IPS DF 4.7 (cell line): ENCODE data around the gene TRIM17.

Experiments
- DNase-seq: peaks from one replicate; pipeline ENCODE4 v3.0.0-alpha.2; 2013; ENCODE audit warnings: low spot score; ENCODE audit errors: extremely low read depth

The TRIM17 gene

DNA sequence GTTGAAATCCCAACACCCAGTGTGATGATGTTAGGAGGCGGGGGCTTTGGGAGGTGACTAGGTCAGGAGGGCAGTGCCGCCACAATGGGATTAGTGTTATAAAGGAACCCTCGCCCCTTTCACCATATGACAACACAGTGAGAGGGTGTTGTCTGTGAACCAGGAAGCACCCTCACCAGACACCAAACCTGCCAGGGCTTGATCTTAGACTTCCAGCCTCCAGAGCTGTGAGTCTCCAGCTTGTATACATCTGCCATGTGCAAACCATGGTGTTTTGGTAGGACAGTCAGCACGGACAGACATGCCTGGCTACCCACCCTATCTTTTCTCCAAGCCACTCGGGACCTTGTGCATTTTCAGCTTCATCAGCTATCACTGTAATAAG, 14.0 kb downstream of the TRIM17 start:
- no peak for DNase-seq

DNA sequence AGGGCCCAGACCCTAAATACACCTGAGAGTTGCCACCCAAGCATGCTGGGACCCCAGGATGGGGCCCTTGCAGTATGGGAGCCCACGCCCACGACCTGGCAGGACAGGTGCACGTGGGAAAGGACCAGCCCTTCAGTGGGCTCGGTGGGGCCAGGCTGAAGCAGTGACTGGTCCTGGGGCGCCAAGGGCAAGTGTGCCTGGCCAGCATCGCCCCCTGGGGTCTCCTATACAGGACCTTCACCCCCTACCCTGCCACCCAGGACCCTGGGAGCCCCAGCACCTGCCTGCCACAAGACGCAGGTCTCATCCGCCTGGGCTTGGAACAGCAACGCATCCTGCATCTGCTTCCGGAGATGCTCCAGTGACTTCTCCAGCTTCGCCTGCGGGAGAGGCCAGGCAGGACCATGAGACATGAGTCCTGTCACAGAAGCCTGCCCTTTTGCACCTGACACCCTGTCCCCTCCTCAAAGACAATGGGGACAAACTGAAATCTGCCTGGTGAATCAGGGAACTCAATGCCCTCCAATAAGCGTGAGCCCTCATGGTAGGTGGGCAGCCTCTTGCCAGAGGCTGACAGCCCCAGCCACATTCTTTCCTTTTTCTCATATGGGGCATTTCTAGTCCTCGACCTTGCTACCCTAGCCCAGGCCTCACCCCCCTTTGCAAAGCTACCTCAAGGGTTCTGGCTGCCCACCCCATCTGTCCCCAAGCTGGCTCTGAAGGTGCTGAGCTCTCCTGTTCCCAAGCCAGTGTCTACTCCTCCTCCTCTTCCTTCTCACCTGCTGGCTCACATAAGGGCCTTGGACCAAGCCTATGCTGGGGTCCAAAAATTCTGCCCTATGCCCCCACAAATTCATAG, 14.7 kb downstream of the TRIM17 start:
- DNase-seq, result no peak

DNA sequence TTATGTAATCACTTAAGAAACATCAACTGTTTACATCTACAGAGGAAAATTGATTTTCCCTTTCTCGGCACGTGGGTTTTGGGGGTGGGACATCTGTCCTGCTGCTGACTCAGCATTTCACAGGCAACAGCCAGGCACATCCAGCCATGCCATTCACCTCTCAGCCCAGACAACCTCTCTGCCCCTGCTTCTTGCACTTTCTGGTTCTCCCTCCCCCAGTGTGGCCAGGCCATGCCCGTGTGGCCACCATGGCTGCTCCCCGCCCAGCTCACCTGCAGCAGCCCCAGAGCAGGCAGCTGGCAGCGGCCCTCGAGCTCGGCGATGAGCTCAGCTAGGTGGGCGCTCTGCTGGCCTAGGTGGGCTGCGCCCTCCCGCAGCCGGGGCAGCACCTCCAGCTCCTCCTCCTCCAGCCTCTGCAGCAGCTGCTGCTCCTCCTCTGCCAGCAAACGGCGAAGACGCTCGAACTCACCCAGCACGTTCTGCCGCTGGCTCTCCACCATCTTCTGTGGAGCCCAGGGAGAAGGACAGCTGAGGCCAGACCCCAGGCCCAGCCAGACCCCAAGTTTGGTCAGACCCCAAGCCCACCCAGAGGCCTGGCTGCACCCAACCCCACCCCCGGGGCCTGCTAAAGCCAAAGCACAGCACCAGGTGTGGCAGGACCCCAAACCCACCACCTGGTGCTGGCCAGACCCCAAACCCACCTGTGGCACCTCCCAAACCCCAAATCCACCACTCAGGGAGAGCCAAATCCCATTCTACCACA, 15.8 kb downstream of the TRIM17 start:
- no peak for DNase-seq

DNA sequence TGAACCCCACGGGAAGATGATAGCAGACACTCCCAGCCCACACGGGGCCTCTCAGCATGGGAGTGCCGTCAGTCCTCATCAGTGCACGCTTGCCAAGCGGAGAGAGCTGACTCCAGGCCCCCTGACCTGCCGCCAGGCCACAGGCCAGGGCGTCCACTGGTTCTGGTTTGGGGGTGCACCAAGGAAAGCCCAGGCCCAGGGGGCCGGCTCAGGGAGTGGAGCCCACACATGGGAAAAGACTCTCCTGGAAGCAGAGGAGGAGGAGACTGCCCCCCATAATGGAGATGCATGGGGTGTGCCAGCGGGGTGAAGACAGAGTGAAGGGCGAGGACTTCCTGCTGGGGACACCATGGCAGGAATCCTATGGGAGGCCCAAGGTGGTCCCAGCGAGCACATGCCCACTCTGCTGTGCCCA, 16.4 kb downstream of the TRIM17 start:
- DNase-seq, result no peak

DNA sequence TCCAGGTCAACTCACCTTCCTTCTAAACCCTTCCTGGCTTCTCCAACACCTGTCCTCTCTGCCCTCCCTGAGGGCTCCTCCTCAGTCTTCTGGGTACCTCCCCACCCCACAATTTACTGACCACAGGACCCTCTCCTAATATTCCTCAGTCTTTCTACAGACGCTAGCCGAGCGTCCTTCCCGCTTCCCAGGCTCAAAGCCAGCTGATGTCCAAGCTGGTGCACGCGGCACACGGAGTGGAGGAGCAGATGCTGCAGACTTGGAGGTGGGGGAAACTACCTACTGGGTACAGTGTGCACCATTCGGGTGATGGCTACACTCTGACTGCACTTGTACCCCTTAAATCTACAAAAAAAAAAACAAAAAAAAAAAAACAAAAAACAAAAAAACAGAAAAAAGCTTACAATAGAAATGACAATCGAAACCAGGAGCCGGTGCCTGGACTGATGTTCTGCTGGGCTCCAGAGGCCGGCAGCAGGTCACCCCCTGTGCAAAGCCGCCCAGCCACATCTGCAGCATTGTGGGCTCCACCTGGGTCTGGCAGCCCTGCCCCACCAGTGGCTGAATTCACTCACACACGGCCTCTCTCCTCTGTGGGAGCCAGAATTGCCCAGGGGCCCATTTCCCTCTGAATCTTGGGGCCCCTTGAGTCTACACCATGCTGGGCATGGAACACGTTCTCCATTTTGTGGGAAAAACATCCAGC, 17.0 kb downstream of the TRIM17 start:
- no peak for DNase-seq

DNA sequence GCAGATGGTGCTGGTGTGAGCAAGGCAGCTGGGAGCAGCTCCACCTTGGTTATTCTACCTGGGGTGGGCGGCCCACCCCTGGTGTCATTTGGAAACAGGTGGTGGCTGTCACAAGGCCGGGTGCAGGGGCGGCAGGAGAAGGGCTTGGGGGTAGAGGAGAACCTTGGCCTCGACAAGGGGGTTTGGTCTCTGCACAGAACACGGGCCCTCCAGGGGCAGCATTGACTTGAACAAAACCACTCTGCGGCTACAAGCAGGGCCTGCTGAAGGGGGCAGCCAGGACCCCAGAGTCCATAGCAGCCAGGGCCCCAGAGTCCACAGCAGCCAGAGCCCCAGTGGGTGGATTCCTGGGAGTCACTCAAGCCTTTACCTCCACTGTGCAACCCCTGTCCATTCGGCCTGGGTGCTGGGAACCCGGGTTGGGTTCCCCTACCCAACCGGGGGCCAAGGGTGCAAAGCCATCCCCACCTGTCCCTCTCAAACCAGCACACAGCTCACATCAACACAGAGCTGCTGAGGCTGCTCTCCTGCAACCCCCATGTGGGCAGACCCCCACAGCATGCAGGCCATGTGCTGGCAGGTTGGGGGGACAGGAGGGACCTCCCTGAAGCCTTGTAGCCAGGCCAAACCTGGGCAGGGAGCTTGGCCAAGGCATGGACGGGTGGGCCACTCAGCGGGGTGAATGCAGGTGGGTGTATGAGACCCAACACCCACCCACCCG, 17.8 kb downstream of the TRIM17 start:
- DNase-seq, result no peak

DNA sequence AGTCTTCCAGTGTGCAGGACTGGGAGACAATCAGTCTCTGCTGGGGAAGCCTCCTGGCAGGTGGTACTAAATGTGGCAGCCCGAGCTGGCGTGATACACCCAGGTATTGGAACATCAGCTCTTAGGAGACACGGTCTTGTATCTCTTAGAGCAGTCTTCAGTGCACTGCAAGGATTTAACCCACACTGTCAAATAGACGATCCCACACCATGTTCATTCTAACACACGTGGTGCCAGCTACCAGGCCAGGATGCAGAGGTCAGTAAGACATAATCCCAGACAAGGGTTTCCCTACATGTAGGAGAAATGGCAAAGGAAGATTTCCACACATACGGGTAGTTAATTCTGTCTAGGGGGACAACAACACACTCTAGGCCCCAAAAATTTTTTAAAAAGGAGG, 18.7 kb downstream of the TRIM17 start:
- DNase-seq, result no peak

DNA sequence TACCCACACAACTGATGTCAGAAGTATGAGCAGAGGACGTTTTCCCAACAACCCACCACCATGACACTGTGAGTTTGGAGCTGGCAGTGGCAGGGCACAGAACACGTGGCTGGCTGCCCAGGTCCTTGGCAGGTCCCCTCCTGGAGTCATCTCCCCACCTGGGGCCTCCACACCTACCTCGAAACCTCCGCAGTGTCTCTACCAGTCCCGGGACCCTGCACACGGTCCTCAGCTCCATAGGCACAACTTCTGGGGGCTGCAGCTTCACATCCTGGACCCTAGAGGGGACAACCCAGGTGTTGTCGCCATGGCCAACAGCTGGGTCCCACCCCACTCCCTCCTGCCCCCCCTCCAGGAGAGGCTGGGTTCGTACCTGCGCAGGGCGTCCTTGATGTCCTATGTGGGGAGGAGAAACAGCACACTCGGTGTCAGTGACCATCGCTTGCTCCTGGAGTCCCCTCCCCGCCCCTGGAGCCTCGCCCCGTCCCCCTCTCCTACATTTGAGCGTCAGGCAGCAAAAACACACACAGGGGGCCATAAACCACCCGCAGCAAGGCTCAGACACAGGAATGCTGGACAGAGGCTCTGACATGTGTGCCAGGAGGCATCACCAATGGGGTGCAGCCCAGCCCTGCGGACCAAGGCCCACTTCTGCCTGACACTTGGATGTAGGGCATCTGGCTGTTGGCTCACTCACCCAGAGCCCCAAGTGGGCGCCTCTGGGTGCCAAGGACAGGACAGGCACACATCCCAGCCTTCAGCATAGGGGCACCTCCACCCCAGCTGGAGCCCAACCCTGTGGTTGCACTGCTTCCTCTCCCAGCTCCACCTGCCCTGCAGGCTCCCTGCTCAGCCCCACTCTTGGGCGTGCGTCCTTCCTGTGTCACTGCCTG, 19.6 kb downstream of the TRIM17 start:
- DNase-seq, result no peak

DNA sequence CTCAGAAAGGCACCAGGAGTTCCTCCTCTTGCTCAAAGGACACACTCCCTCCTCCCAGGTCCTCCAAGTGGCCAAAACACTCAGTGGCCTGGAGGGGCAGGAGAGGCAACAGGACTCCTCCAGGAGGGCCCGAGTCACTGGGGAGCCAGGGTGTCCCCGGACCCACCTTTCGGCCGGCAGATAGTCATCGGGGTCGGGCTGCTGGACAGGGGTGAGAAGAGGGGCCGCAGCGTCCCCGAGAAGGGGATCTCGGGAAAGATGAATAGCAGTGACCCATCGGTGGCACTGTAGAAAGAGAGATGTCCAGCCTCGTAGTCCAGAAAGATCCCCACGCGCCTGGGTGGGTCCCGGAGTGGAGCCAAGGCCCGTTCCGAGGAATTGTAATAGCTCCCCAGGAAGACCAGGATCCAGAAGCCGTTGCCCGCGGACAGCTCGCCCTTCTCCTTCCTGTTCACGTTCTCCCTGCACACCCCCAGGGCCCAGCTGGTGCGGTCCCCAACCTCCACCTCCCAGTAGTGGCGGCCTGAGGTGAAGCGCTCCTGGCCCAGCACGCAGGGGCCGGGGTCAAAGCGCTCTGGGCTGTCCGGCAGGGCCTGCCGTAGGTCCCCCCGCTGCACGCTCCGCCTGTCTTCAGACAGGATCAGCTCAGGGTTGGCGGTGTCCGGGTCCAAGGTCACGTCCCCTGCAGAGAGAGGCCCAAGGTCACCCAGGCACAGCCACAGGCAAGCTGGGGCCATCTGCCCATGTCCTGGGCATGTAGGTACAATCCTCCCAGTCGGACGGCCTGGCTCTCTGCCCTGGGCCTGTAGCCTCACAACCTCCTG, 21.9 kb downstream of the TRIM17 start:
- DNase-seq, result no peak

DNA sequence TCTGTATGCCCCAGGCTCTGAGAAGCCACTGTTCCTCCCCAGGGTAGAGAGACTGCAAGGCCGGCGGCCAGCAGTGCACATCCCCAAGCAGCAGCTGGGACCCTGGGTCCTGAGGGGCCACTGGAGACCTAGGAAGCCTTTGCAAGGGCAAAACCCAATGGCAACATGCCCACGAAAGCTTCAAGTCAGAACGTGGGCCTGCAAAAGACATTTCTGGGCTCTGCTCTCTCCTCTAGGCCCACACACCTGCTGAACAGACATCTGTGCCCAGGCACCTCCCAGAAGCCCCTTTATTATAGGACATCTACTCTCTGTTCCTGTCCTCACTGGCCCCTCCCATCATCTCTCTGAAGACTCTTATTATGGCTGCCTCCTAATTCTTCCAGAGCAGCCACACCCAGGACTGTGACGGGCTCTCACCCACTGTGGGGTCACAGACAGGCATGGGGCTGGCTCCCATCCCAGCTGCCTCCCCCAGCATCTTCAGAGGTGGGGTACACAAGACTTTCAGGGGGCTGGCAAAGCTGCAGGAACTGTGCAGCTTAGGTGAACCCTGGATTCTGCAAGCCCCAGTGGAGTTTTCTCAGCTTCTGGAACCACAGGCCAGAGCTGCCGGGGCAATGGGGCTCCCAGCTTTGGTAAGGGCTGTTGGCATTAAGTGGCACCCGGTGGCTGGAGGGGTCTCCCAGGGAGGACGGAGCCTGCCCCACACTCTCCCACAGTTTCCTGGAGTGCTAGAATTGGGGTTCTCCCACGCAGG, 22.7 kb downstream of the TRIM17 start:
- no peak for DNase-seq

DNA sequence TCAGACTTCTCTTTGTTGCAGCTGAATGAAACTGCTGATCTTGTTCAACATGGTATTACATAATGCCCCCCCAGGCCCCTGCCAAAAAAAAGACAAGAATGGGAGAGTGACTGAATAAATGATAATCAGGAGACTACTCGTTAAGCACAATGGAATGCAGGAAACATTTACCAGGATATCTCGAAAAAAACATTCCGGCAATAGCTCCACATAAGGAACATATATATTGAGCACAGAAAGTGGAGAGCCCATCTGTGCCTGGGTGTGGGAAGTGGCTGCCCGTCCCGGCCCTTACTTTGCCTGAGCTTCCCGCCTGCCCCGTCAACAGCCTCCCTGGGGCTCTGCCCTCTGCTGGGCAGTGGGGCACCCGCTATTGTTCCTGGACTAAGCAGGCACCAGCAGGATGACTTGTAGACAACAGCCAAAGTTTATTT, 23.4 kb downstream of the TRIM17 start:
- no peak for DNase-seq

DNA sequence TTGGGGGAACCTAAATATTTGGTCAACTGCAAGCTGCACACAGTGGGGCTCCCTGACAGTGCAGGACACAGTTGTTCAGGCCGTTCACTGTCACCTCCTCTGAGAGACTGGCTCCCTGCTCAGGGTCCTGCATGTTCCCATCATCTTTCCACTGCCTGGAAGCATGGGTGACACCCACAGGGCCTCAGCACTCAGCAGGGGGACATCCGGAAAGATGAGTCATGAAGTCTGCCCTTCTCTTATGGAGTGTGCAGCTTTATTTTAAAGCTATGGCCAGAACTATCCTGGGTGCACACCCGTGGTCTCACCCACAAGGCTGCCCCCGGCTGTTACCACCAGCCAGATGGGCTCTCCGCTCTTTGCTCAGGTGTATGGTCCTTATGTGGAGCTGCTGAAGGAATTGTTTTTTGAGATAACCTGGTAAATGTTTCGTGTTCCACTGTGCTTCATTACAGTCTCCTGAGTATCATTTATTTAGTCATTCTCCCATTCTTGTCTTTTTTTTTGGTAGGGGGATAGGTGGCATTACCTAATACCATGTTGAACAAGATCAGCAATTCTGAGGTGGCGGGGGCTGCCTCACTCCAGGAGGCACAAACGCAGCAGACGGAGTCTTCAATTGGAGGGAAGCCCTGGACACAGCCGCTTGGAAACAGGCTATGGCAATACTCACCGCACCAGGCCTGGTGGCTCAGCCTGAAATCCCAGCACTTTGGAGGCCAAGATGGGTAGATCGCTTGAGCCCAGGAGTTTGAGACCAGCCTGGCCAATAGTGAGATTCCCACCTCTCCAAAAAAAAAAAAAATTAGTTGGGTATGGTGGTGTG, 24.3 kb downstream of the TRIM17 start:
- DNase-seq, result no peak

DNA sequence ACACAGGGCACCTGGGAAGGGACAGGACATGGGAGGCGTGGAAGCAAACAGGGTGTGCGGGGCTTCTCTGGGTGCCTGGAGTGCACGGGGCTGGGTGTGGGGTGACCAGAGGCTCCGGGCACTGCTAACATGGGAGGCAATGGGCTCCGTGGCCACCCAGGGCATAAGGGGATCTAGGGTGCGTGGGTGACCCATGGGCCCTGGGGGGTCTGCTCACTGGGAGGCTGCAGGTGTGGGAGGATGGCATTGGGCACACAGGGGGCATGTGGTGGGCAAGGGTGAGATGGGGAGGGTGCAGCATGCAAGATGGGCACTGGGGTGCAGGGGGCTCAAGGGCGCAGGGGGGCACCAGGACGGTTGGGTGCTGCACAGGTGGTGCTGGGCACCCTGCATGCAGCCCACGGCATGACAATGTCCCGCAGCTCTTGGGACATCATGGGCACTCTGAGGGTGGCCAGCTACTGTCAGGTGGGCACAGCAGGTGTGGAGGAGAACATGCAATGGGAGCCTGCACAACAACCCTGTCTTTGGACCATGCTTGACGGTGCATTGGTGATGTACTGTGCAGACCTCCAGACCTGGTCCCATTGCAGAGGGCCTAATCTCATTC, 25.1 kb downstream of the TRIM17 start:
- DNase-seq, result no peak

DNA sequence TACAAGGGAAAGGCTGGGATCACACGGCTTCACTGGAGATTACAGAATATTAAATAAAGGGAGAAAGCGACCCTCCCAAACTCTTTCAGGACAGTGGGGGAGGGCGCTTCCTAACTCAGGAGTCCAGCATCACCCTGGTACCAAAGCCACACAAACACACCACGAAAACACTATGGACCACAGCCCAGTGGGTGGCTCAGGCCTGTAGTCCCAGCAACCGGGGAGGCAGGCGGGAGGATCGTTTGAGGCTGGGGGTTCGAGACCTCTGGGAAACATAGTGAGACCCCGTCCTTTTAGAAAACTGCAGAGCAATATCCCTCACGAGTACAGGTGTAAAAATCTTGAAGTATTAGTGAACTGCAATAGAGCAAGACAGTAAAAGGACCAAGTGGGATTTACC, 26.0 kb downstream of the TRIM17 start:
- DNase-seq, result no peak

DNA sequence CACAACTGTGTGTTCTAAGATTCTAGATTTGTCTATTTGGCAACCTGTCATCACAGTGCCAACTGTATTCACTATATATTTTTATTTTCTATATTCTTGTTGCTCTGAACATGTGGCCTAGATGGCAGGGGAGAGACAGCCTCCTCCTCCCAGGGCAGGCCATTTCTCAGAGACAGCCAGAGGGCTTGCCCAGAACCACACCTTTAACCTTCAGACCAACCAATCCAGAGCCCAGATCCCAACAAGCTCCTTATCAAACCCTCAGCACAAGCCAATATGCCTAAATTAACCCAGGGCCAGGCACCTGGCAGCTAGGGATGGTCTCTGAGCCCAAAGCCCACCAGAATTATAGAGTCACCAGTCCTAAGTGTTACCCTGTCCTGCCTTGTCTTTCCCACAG, 29.3 kb downstream of the TRIM17 start:
- no peak for DNase-seq

DNA sequence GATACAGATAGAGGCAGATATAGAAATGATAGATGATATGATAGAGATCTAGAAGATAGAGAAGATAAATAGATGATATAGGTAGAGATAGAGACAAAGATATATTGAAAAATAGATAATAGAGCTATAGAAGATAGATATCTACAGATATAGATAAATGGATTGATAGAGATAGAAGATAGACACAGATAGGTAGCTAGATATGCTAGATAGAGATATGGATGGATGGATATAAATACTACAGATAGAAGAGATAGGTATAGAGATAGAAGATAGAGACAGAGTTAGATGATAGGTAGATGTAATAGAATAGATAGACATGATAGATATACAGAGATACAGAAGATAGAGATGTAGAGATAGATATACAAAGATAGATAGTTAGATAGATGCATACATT, 31.4 kb downstream of the TRIM17 start:
- DNase-seq, result no peak

DNA sequence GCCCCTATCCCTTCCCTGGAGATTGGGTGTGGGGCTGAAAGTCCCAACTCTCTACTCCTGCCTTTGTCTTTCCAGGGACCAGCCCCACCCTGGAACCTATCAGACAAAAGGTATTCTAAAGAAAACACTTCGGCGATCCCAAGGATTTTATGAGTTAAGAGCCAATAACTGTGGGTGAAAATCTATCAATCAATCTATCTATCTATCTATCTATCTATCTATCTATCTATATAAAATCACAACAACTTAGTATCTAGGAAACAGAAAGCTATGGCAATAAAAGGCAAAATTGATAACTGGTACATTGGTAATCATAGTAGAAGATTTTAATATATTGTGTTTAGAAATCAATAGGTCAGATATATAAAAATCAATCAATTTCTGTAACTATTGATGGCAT, 32.9 kb downstream of the TRIM17 start:
- no peak for DNase-seq

DNA sequence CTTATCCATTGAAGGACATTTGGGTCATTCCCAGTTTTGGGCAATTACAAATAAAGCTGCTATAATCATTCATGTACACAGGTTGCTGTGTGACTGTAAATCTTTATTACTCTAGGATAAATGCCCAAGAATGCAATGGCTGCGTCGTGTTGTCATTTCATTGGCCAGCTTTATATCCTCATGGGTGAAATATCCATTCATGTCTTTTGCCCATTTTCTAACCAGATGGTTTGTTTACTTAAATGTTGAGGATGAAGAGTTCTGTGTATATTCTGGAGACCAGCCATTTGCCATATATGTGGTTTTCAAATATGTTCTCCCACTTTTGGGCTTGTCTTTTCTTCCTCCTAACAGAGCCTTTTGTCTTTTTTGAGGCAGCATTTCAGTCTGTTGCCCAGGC, 35.3 kb downstream of the TRIM17 start:
- no peak for DNase-seq
